ENCODE data around the gene KLHDC10. TPM values are rescaled to one million over a fixed set of nuclear protein-coding genes. Genes with fewer than 3 reads are reported as not detected.

The KLHDC10 gene
- total RNA-seq, 1 donor from 2014 or later, result 27.0 TPM

- Histone ChIP-seq H3K27ac (replicated peaks) (no peak overlapping the region), H3K4me3 (no peak overlapping the region), H3K4me1 (peaks cover 5% of the 10 kb centered on the region), H3K27me3 (ENCODE audit: low read depth) (no peaks in the 10 kb centered on the region), H3K9me3 (replicated peaks) (peaks cover 23% of the 10 kb centered on the region), H3K36me3 (peaks cover 19% of the 10 kb centered on the region)
- intact Hi-C loops (cut with micrococcal nuclease), result no loop called here
- TF ChIP-seq, protein P1, sequence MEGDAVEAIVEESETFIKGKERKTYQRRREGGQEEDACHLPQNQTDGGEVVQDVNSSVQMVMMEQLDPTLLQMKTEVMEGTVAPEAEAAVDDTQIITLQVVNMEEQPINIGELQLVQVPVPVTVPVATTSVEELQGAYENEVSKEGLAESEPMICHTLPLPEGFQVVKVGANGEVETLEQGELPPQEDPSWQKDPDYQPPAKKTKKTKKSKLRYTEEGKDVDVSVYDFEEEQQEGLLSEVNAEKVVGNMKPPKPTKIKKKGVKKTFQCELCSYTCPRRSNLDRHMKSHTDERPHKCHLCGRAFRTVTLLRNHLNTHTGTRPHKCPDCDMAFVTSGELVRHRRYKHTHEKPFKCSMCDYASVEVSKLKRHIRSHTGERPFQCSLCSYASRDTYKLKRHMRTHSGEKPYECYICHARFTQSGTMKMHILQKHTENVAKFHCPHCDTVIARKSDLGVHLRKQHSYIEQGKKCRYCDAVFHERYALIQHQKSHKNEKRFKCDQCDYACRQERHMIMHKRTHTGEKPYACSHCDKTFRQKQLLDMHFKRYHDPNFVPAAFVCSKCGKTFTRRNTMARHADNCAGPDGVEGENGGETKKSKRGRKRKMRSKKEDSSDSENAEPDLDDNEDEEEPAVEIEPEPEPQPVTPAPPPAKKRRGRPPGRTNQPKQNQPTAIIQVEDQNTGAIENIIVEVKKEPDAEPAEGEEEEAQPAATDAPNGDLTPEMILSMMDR (IDR thresholded peaks at IDR 0.05; ENCODE audit: borderline replicate concordance), result no peak
- no peak for DNase-seq
These were observed 85.8 kb downstream of the KLHDC10 start for GRCh38 chr7:130156140-130156539.

DNA sequence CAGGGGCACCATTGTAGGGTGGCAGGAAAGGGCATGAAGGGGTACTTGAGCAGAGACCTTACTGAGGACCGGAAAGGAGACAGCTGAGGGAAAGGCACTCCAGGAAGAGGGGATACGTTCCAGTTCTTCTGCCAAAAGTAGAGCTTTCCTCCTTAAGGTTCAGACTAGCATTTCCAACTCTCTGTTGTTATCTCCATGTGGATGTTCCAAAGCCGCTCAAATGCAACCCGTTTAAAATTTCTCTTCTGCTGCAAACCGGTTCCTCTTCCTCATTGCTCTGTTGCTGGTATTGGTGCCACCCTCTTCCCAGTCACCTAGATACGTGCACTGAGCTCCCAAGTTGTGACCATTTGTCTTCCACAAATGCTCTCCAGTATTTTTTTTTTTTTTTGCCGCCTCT, 87.4 kb downstream of the KLHDC10 start:
- peaks cover 5% of the 10 kb centered on the region for H3K4me1 ChIP-seq

DNA sequence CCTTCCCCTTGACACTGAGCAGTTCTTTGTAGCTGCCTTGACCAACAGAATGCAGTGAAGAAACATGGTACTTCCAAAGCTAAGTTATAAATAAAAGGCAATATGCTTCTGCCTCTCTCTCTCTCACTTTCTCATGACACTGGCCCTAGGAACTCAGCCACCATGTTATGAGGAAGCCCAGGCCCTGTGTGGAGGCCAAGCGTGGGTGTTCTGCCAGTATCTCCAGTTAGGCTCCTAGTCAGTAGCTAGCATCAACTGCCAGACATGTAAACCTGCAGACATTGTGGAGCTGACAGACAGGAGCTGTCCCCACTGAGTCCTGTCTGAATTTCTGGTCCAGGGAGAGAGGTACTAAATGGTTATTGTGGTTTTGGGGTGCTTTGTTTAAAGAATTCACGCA, 89.7 kb downstream of the KLHDC10 start:
- Histone ChIP-seq H3K27me3 (ENCODE audit: low read depth) (no peaks in the 10 kb centered on the region), H3K27ac (replicated peaks) (no peak overlapping the region), H3K4me3 (no peak overlapping the region), H3K4me1 (no peaks in the 10 kb centered on the region), H3K9me3 (replicated peaks) (peaks cover 23% of the 10 kb centered on the region), H3K36me3 (peaks cover 55% of the 10 kb centered on the region)
- intact Hi-C loops (cut with micrococcal nuclease), result no loop called here
- TF ChIP-seq, protein P1 (IDR thresholded peaks at IDR 0.05; ENCODE audit: borderline replicate concordance), result no peak
- no peak for DNase-seq

More for the DNA sequence above, 87.4 kb downstream of the KLHDC10 start:
- H3K27me3 ChIP-seq (ENCODE audit: low read depth), result no peaks in the 10 kb centered on the region
- peaks cover 23% of the 10 kb centered on the region for H3K9me3 ChIP-seq (replicated peaks)
- H3K27ac ChIP-seq (replicated peaks), result no peak overlapping the region
- intact Hi-C loops (cut with micrococcal nuclease), result no loop called here
- peaks cover 34% of the 10 kb centered on the region for H3K36me3 ChIP-seq
- no peak for DNase-seq
- H3K4me3 ChIP-seq, result no peak overlapping the region
- TF ChIP-seq, protein P1 (IDR thresholded peaks at IDR 0.05; ENCODE audit: borderline replicate concordance), result no peak

- no peak overlapping the region for H3K4me3 ChIP-seq
- H3K4me1 ChIP-seq, result no peaks in the 10 kb centered on the region
- no peaks in the 10 kb centered on the region for H3K27me3 ChIP-seq (ENCODE audit: low read depth)
- peaks cover 60% of the 10 kb centered on the region for H3K36me3 ChIP-seq
- H3K27ac ChIP-seq (replicated peaks), result no peak overlapping the region
- intact Hi-C loops (cut with micrococcal nuclease), result no loop called here
- TF ChIP-seq, protein P1 (IDR thresholded peaks at IDR 0.05; ENCODE audit: borderline replicate concordance), result no peak
- H3K9me3 ChIP-seq (replicated peaks), result peaks cover 21% of the 10 kb centered on the region
- no peak for DNase-seq
These were observed 90.1 kb downstream of the KLHDC10 start for GRCh38 chr7:130160455-130160854.

DNA sequence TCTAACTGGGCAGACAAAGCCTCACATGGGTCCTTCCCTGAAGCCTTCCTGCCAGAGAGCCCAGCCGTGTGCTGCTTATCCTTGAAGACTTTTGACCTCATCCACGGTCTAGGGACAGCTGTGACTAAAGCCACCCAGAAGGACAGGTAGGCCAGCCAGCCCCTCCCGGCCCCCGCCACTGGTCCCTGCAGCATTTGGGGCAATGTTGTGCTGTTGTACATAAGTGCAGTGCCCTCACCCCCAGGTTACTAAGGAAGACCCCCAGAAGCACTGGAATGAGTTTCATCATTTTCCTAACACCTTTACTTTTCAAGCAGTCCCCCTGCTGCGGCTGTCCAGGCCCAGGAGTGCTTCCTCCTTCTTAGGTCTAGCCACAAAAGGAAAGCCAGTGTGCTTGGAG, 91.9 kb downstream of the KLHDC10 start:
- Histone ChIP-seq H3K4me1 (no peaks in the 10 kb centered on the region), H3K4me3 (no peak overlapping the region), H3K27ac (replicated peaks) (no peak overlapping the region), H3K36me3 (peaks cover 77% of the 10 kb centered on the region), H3K27me3 (ENCODE audit: low read depth) (no peaks in the 10 kb centered on the region), H3K9me3 (replicated peaks) (peaks cover 3% of the 10 kb centered on the region)
- TF ChIP-seq, protein P1 (IDR thresholded peaks at IDR 0.05; ENCODE audit: borderline replicate concordance), result no peak
- DNase-seq, result no peak
- intact Hi-C loops (cut with micrococcal nuclease), result no loop called here
